HepG2 (cell line): ENCODE data around the gene LRRC45. TPM values are rescaled to one million over a fixed set of nuclear protein-coding genes. Genes with fewer than 3 reads are reported as not detected.

Source experiments
- ARHGAP35 ChIP-seq: sonication (generic); formaldehyde crosslinking; IDR thresholded peaks from 2 replicates; pipeline ENCODE4 v1.9.0; 2022; ENCODE audit warnings: mild to moderate bottlenecking, inconsistent platforms, moderate library complexity, missing genetic modification reagents, borderline replicate concordance
- FUBP1 ChIP-seq: sonication (generic); formaldehyde crosslinking; IDR thresholded peaks from 2 replicates; pipeline ENCODE4 v1.5.1; 2020; ENCODE audit warnings: missing genetic modification reagents, mild to moderate bottlenecking, borderline replicate concordance
- HDAC2 ChIP-seq: sonication (generic); formaldehyde crosslinking; IDR thresholded peaks from 2 replicates; pipeline ENCODE4 v1.4.0; 2020; ENCODE audit warnings: missing genetic modification reagents
- KLF16 ChIP-seq, 2 experiments: sonication (generic) in 1 of 2; formaldehyde crosslinking in 1 of 2; IDR thresholded peaks; 2 replicates each; pipeline versions ENCODE4 v1.6.1 to v1.8.0; 2016 to 2023; ENCODE audit warnings: missing genetic modification reagents in 2 of 2, missing compliant biosample characterization in 1 of 2
- NCOR1 ChIP-seq: fragments of 200-600 bp; sonication (generic); IDR thresholded peaks from 2 replicates; pipeline ENCODE4 v1.7.0; 2017; ENCODE audit warnings: antibody characterized with exemption, low read length, borderline replicate concordance
- NFYC ChIP-seq: IDR thresholded peaks from 2 replicates; pipeline ENCODE4 v1.6.1; 2016; ENCODE audit warnings: missing genetic modification reagents, missing compliant biosample characterization
- PRDM10 ChIP-seq: sonication (generic); formaldehyde crosslinking; IDR thresholded peaks from 2 replicates; pipeline ENCODE4 v1.4.0; 2020; ENCODE audit warnings: low read depth, missing genetic modification reagents
- RORA ChIP-seq: sonication (generic); formaldehyde crosslinking; IDR thresholded peaks from 2 replicates; pipeline ENCODE4 v1.5.0; 2020; ENCODE audit warnings: mild to moderate bottlenecking, missing genetic modification reagents, moderate library complexity
- SALL1 ChIP-seq: sonication (generic); formaldehyde crosslinking; IDR thresholded peaks from 2 replicates; pipeline ENCODE4 v1.8.0; 2022; ENCODE audit warnings: mild to moderate bottlenecking, missing genetic modification reagents
- SAP130 ChIP-seq: IDR thresholded peaks from 2 replicates; pipeline ENCODE4 v1.6.1; 2016; ENCODE audit warnings: low read depth
- TBP ChIP-seq: sonication (generic); formaldehyde crosslinking; IDR thresholded peaks from 2 replicates; pipeline ENCODE4 v1.5.0; 2020; ENCODE audit warnings: missing genetic modification reagents
- THRA ChIP-seq: sonication (generic); formaldehyde crosslinking; IDR thresholded peaks from 2 replicates; pipeline ENCODE4 v1.4.0; 2020; ENCODE audit warnings: missing genetic modification reagents, borderline replicate concordance
- YEATS2 ChIP-seq: sonication (generic); formaldehyde crosslinking; IDR thresholded peaks from 2 replicates; pipeline ENCODE4 v1.4.0; 2020; ENCODE audit warnings: missing genetic modification reagents, borderline replicate concordance
- ZBTB14 ChIP-seq: sonication (generic); formaldehyde crosslinking; IDR thresholded peaks from 2 replicates; pipeline ENCODE4 v1.4.0; 2020; ENCODE audit warnings: missing genetic modification reagents
- ZBTB34 ChIP-seq: sonication (generic); formaldehyde crosslinking; IDR thresholded peaks from 2 replicates; pipeline ENCODE4 v1.8.0; 2022; ENCODE audit warnings: mild to moderate bottlenecking, missing genetic modification reagents
- ZBTB38 ChIP-seq: sonication (generic); formaldehyde crosslinking; IDR thresholded peaks from 2 replicates; pipeline ENCODE4 v1.5.1; 2020; ENCODE audit warnings: mild to moderate bottlenecking, missing genetic modification reagents
- ZNF232 ChIP-seq: sonication (generic); formaldehyde crosslinking; IDR thresholded peaks from 2 replicates; pipeline ENCODE4 v1.4.0; 2020; ENCODE audit warnings: missing genetic modification reagents, borderline replicate concordance
- ZNF350 ChIP-seq: sonication (generic); formaldehyde crosslinking; IDR thresholded peaks from 2 replicates; pipeline ENCODE4 v1.4.0; 2020; ENCODE audit warnings: mild to moderate bottlenecking, low read depth, missing genetic modification reagents, borderline replicate concordance
- ZNF430 ChIP-seq: sonication (generic); formaldehyde crosslinking; IDR thresholded peaks from 2 replicates; pipeline ENCODE4 v1.9.0; 2021; ENCODE audit warnings: mild to moderate bottlenecking, missing genetic modification reagents
- ZNF652 ChIP-seq: IDR thresholded peaks from 2 replicates; pipeline ENCODE4 v1.6.1; 2016; ENCODE audit warnings: low read depth, borderline replicate concordance
- polyA plus RNA-seq, 8 experiments: library from polyadenylated mRNA; depleted of rRNA in 3 of 8; stranded (reverse) in 7 of 8; unstranded in 1 of 8; fragments of >200 nt; fragmentation: Illumina TruSeq in 4 of 8; extraction: Trizol in 4 of 8; gene quantifications; 2 replicates each; pipeline versions ENCODE4 v1.2.1 to v1.2.3, GENCODE V29; 2011 to 2016; ENCODE audit warnings: low read depth in 4 of 8, missing spikeins in 1 of 8, mixed read lengths in 1 of 8; ENCODE audit not compliant: insufficient read depth in 1 of 8
- total RNA-seq, 5 experiments: library from RNA; depleted of rRNA; stranded (reverse); fragments of >200 nt; fragmentation: Illumina TruSeq; extraction: Trizol; gene quantifications; 2 replicates each; pipeline ENCODE4 v1.2.3, GENCODE V29; 2016; ENCODE audit warnings: low read depth in 1 of 5

The LRRC45 gene
- total and polyA plus RNA-seq, 2 of the 13 experiments (the other 11 are each of a cell fraction or from before 2014, with no cell fraction given) = 11.6 to 48.1 TPM

GRCh38 chr17:82039695-82040299 lies 16.7 kb downstream of the LRRC45 start (continued):
- TF ChIP-seq THRA (CRISPR knock-in tag) = peak; percentile 48; the same call in 1 of the 2 replicates
- TF ChIP-seq ZBTB38 (CRISPR knock-in tag) = peak; percentile 65
- TF ChIP-seq SAP130 (CRISPR knock-in tag) = peak; percentile 44; the same call in 1 of the 2 replicates
- 0 out of 2 replicates have a peak, but pooled peaks have one; percentile 35 for TF ChIP-seq YEATS2 (CRISPR knock-in tag)
- no peak for TF ChIP-seq ZNF652 (CRISPR knock-in tag)
- TF ChIP-seq ZBTB34 (CRISPR knock-in tag) = peak; percentile 81
- TF ChIP-seq RORA (CRISPR knock-in tag) = no peak
- no peak for TF ChIP-seq ZNF232
- 0 out of 2 replicates have a peak, but pooled peaks have one; percentile 41 for TF ChIP-seq ZNF350 (CRISPR knock-in tag)
- peak; percentile 71 for TF ChIP-seq SALL1
- 0 out of 4 replicates have a peak, but pooled peaks of 1 of the 2 experiments have one; percentile 44 for TF ChIP-seq KLF16 (CRISPR knock-in tag; IDR thresholded peaks at IDR 0.05)
- 0 out of 2 replicates have a peak, but pooled peaks have one; percentile 19 for TF ChIP-seq PRDM10 (CRISPR knock-in tag)
- TF ChIP-seq ZBTB14 (CRISPR knock-in tag) = no peak
- TF ChIP-seq TBP (CRISPR knock-in tag) = no peak
- no peak for TF ChIP-seq NCOR1
- no peak for TF ChIP-seq FUBP1 (CRISPR knock-in tag)
- TF ChIP-seq ZNF430 = peak; percentile 50; the same call in 1 of the 2 replicates
- no peak for TF ChIP-seq NFYC (CRISPR knock-in tag)
- no peak for TF ChIP-seq ARHGAP35
- peak; percentile 41; the same call in 1 of the 2 replicates for TF ChIP-seq HDAC2 (CRISPR knock-in tag)
